PC-3 (cell line): ENCODE data around the gene ABL1. TPM values are rescaled to one million over a fixed set of nuclear protein-coding genes. Genes with fewer than 3 reads are reported as not detected.

Experiments used
- ATAC-seq: fragments of 200-7000 bp; cut with Tn5 transposase; 2 replicates; pipeline ENCODE4 v1.9.1; 2020; ENCODE audit warnings: mild to moderate bottlenecking, moderate library complexity
- BruUV-seq: library from RNA; stranded (reverse); fragments of 400-500 nt; replicated peaks from 2 replicates; lab custom pipeline; 2021; lab: Mats Ljungman, UMichigan
- CTCF ChIA-PET: fragments of 300-600 bp; sonication (Branson Sonifier 250); formaldehyde crosslinking; loops from one replicate; lab custom pipeline; 2022; ENCODE audit warnings: antibody characterized with exemption; lab: Charles Lee
- POLR2A ChIA-PET: fragments of 300-600 bp; sonication (Branson Sonifier 250); formaldehyde crosslinking; loops from one replicate; lab custom pipeline; 2022; ENCODE audit warnings: antibody characterized with exemption; ENCODE audit not compliant: unreplicated experiment; lab: Charles Lee
- DNase-seq: peaks from one replicate; pipeline ENCODE4 v3.0.0-alpha.2; 2015
- H2AFZ ChIP-seq: fragments of 300-600 bp; sonication (generic); 2 replicates; pipeline ENCODE4 v1.6.0; 2016; ENCODE audit warnings: antibody characterized with exemption, low read length
- H3F3A ChIP-seq: fragments of 300-600 bp; sonication (generic); one replicate; pipeline ENCODE4 v1.6.0; 2017; ENCODE audit warnings: antibody characterized with exemption, low read length, control low read depth, mild to moderate bottlenecking; ENCODE audit not compliant: unreplicated experiment
- H3K27ac ChIP-seq: fragments of 300-600 bp; sonication (generic); 2 replicates; pipeline ENCODE4 v1.5.1; 2016; ENCODE audit warnings: mild to moderate bottlenecking, low read length
- H3K27me3 ChIP-seq: fragments of 300-600 bp; sonication (generic); 2 replicates; pipeline ENCODE4 v1.6.1; 2016; ENCODE audit warnings: low read length, mixed read lengths
- H3K36me3 ChIP-seq: fragments of 300-600 bp; sonication (generic); 2 replicates; pipeline ENCODE4 v1.6.1; 2016; ENCODE audit warnings: low read depth, mixed run types, low read length, mixed read lengths
- H3K4me1 ChIP-seq: fragments of 300-600 bp; sonication (generic); 2 replicates; pipeline ENCODE4 v1.5.1; 2016; ENCODE audit warnings: low read length; ENCODE audit not compliant: insufficient read depth
- H3K4me2 ChIP-seq: fragments of 300-600 bp; sonication (generic); 2 replicates; pipeline ENCODE4 v1.6.0; 2016; ENCODE audit warnings: low read length
- H3K4me3 ChIP-seq: fragments of 300-600 bp; sonication (generic); 2 replicates; pipeline ENCODE4 v1.5.1; 2016; ENCODE audit warnings: mild to moderate bottlenecking, low read length, mixed read lengths
- H3K79me2 ChIP-seq: fragments of 300-600 bp; sonication (generic); 2 replicates; pipeline ENCODE4 v1.6.1; 2017; ENCODE audit warnings: low read length, mixed read lengths
- H3K9ac ChIP-seq: fragments of 300-600 bp; sonication (generic); 2 replicates; pipeline ENCODE4 v1.6.0; 2016; ENCODE audit warnings: mild to moderate bottlenecking, low read length
- H3K9me2 ChIP-seq: fragments of 300-600 bp; sonication (generic); replicated peaks from 2 replicates; pipeline ENCODE4 v1.6.1; 2016; ENCODE audit warnings: mixed run types, low read length, mixed read lengths
- H3K9me3 ChIP-seq: fragments of 300-600 bp; sonication (generic); 2 replicates; pipeline ENCODE4 v1.6.1; 2016; ENCODE audit warnings: low read length, mixed read lengths
- H4K20me1 ChIP-seq: fragments of 300-600 bp; sonication (generic); 2 replicates; pipeline ENCODE4 v1.6.1; 2016; ENCODE audit warnings: low read length, mixed read lengths
- EZH2 ChIP-seq: fragments of 300-600 bp; sonication (generic); IDR thresholded peaks from one replicate; pipeline ENCODE4 v1.6.1; 2017; ENCODE audit warnings: antibody characterized with exemption, mild to moderate bottlenecking, low read length; ENCODE audit not compliant: unreplicated experiment
- EZH2phosphoT487 ChIP-seq: fragments of 300-600 bp; sonication (generic); IDR thresholded peaks from 2 replicates; pipeline ENCODE4 v1.6.1; 2018; ENCODE audit warnings: mild to moderate bottlenecking, antibody characterized with exemption, low read length, borderline replicate concordance
- intact Hi-C: fragments of 100-400 bp; cut with micrococcal nuclease; formaldehyde crosslinking; loops from 2 replicates; pipeline ENCODE4 v1.9.0; 2023
- total RNA-seq: library from RNA; depleted of rRNA; stranded (reverse); fragments of >200 nt; gene quantifications from 2 replicates; pipeline ENCODE4 v1.2.3, GENCODE V29; 2014
- TF ChIP-seq, protein P1 (sequence below): fragments of 300-600 bp; sonication (generic); conservative IDR thresholded peaks from 2 replicates; pipeline ENCODE4 v1.5.1; 2017; ENCODE audit warnings: antibody characterized with exemption, low read depth, mild to moderate bottlenecking, low read length

ABL1 gene
- total RNA-seq, 1 experiment from 2014 or later = 22.8 TPM

GRCh38 chr9:130825351-130825651, 9.8 kb upstream of the ABL1 start:
- H3K36me3 ChIP-seq = no peaks in the 10 kb centered on the region
- H3K27me3 ChIP-seq = no peaks in the 10 kb centered on the region
- no peaks in the 10 kb centered on the region for H3K9me2 ChIP-seq
- H3K4me2 ChIP-seq = peak overlapping the region; percentile 18; the same call in 1 of the 2 replicates
- DNase-seq (no peak), ATAC-seq (no peak)
- H3K4me1 ChIP-seq = peaks cover 12% of the 10 kb centered on the region
- H3F3A ChIP-seq = no peaks in the 10 kb centered on the region
- H3K79me2 ChIP-seq = no peaks in the 10 kb centered on the region
- BruUV-seq = no TSS peak
- H3K9me3 ChIP-seq = no peaks in the 10 kb centered on the region
- no peak overlapping the region for H2AFZ ChIP-seq
- H4K20me1 ChIP-seq = no peaks in the 10 kb centered on the region
- ChIA-PET CTCF (no interaction called here), POLR2A (no interaction called here)
- H3K9ac ChIP-seq = no peak overlapping the region
- intact Hi-C loops = no loop called here
- no peak overlapping the region for H3K4me3 ChIP-seq
- TF ChIP-seq EZH2 = no peak
- no peak for TF ChIP-seq EZH2phosphoT487
- TF ChIP-seq, protein P1, sequence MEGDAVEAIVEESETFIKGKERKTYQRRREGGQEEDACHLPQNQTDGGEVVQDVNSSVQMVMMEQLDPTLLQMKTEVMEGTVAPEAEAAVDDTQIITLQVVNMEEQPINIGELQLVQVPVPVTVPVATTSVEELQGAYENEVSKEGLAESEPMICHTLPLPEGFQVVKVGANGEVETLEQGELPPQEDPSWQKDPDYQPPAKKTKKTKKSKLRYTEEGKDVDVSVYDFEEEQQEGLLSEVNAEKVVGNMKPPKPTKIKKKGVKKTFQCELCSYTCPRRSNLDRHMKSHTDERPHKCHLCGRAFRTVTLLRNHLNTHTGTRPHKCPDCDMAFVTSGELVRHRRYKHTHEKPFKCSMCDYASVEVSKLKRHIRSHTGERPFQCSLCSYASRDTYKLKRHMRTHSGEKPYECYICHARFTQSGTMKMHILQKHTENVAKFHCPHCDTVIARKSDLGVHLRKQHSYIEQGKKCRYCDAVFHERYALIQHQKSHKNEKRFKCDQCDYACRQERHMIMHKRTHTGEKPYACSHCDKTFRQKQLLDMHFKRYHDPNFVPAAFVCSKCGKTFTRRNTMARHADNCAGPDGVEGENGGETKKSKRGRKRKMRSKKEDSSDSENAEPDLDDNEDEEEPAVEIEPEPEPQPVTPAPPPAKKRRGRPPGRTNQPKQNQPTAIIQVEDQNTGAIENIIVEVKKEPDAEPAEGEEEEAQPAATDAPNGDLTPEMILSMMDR = no peak
- H3K27ac ChIP-seq = no peak overlapping the region

DNA sequence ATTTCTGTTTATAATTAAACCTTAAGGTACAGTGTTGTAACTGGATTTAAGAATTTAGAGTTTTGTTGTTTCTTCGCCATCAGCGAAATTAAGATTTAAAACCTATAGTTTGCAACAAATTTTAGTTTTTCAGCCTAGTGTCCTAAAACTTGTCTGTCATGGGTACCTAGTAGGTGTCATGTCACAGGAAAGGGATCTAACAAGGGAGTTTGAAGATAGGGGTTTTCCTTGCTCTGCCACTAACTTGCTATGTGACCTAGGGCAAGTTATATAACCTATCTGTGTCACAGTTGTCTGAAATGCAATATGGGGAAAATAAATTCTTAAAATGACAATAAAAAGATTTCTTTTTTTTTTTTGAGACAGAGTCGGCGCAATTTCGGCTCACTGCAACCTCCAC, 9.2 kb upstream of the ABL1 start:
- Histone ChIP-seq H3K79me2 (no peaks in the 10 kb centered on the region), H3K9ac (no peak overlapping the region), H3K4me3 (no peak overlapping the region), H3K4me1 (peaks cover 12% of the 10 kb centered on the region), H3K27me3 (no peaks in the 10 kb centered on the region), H3K36me3 (no peaks in the 10 kb centered on the region), H2AFZ (no peak overlapping the region), H4K20me1 (no peaks in the 10 kb centered on the region), H3K4me2 (no peak overlapping the region), H3K27ac (no peak overlapping the region), H3F3A (no peaks in the 10 kb centered on the region), H3K9me2 (no peaks in the 10 kb centered on the region), H3K9me3 (no peaks in the 10 kb centered on the region)
- intact Hi-C loops = no loop called here
- DNase-seq (no peak), ATAC-seq (no peak)
- ChIA-PET CTCF (no interaction called here), POLR2A (no interaction called here)
- BruUV-seq = no TSS peak
- no peak for TF ChIP-seq EZH2
- no peak for TF ChIP-seq EZH2phosphoT487
- TF ChIP-seq, protein P1 = no peak

DNA sequence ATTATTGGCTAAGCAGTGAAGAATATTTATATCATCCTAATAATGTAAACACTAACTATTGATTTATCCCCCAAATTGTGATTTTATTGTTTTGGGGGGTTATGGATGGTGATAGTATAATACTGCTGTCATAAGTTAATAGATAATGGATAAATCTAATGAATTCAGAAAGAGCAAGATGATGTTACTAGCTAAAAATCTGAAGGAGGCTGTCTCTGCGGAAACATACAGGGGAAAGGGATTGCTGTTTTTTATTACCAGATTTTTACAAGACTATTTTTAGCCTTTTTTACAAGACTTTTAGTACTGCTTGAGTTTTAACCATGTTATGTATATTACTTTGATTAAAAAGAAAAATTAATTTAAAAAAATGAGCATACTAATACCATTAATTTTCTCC, 5.3 kb upstream of the ABL1 start:
- Histone ChIP-seq H3K9me2 (no peaks in the 10 kb centered on the region), H3K4me2 (no peak overlapping the region), H3K4me1 (peaks cover 25% of the 10 kb centered on the region), H3K27me3 (no peaks in the 10 kb centered on the region), H3K9me3 (no peaks in the 10 kb centered on the region), H3K27ac (no peak overlapping the region), H3K4me3 (no peak overlapping the region), H3K36me3 (no peaks in the 10 kb centered on the region), H4K20me1 (no peaks in the 10 kb centered on the region), H3K79me2 (no peaks in the 10 kb centered on the region), H3F3A (no peaks in the 10 kb centered on the region), H3K9ac (no peak overlapping the region), H2AFZ (no peak overlapping the region)
- POLR2A ChIA-PET = no interaction called here
- CTCF ChIA-PET = no interaction called here
- TF ChIP-seq, protein P1 = no peak
- TF ChIP-seq EZH2 = no peak
- no peak for TF ChIP-seq EZH2phosphoT487
- intact Hi-C loops = no loop called here
- BruUV-seq = no TSS peak
- ATAC-seq (no peak), DNase-seq (no peak)
